GM12874 (cell line): Measurements from ENCODE around the gene EEF1AKMT4.

Source experiments
- CTCF ChIP-seq: IDR thresholded peaks from 2 replicates; pipeline ENCODE4 v1.5.1; 2011; ENCODE audit warnings: low read depth, mild to moderate bottlenecking, control low read depth, low read length, moderate library complexity; ENCODE audit not compliant: insufficient read depth

Gene EEF1AKMT4

GRCh38 chr3:184262764-184263179, 13.3 kb downstream of the EEF1AKMT4 start:
- TF ChIP-seq CTCF: no peak

- no peak for TF ChIP-seq CTCF
These were observed 22.8 kb downstream of the EEF1AKMT4 start for GRCh38 chr3:184272269-184272668.

GRCh38 chr3:184275381-184275701, 25.9 kb downstream of the EEF1AKMT4 start:
- TF ChIP-seq CTCF: no peak

GRCh38 chr3:184275961-184276910, 26.8 kb downstream of the EEF1AKMT4 start, which contains the start of gene ECE2:
Gene ECE2, plus strand, starts transcription at chr3:184276022. Its CDS starts 132 bp downstream, at chr3:184276154.
- no peak for TF ChIP-seq CTCF

GRCh38 chr3:184277366-184277765, 27.9 kb downstream of the EEF1AKMT4 start:
- TF ChIP-seq CTCF: no peak

- TF ChIP-seq CTCF: no peak
These were observed 33.5 kb downstream of the EEF1AKMT4 start for GRCh38 chr3:184282941-184283340.

- TF ChIP-seq CTCF: no peak
These were observed 34.2 kb downstream of the EEF1AKMT4 start for GRCh38 chr3:184283681-184284080.
